Esophagus muscularis mucosa (tissue), 4 donors: ENCODE data around the gene ORC3. TPM values are rescaled to one million over a fixed set of nuclear protein-coding genes. Genes with fewer than 3 reads are reported as not detected.

Experiments used
- DNase-seq: peaks from one replicate; pipeline ENCODE4 v3.0.0-alpha.2; 2017; ENCODE audit errors: extremely low spot score
- H3K27ac ChIP-seq, 4 donors: fragments of 200-600 bp; sonication (generic); replicated peaks in 1 of 4; 1 replicate in 3 of 4; 2 replicates in 1 of 4; pipeline ENCODE4 v1.5.1; 2016 to 2019; ENCODE audit warnings: mild to moderate bottlenecking in 1 of 4
- H3K27me3 ChIP-seq, 4 donors: fragments of 200-600 bp; sonication (generic); one replicate each; pipeline versions ENCODE4 v1.5.1 to v1.6.0; 2016 to 2019
- H3K36me3 ChIP-seq, 4 donors: fragments of 200-600 bp; sonication (generic); one replicate each; pipeline ENCODE4 v1.5.1; 2016 to 2019
- H3K4me1 ChIP-seq, 4 donors: fragments of 200-600 bp; sonication (generic); one replicate each; pipeline ENCODE4 v1.5.1; 2016 to 2019
- H3K4me3 ChIP-seq, 4 donors: fragments of 200-600 bp; sonication (generic); 1 replicate in 2 of 4; 2 replicates in 2 of 4; pipeline ENCODE4 v1.5.1; 2016 to 2019; ENCODE audit warnings: mild to moderate bottlenecking in 4 of 4, moderate library complexity in 1 of 4
- H3K9me3 ChIP-seq, 4 donors: fragments of 200-600 bp; sonication (generic); 1 replicate in 3 of 4; 2 replicates in 1 of 4; pipeline ENCODE4 v1.5.1; 2016 to 2019
- EP300 ChIP-seq: sonication (generic); formaldehyde crosslinking; IDR thresholded peaks from one replicate; pipeline ENCODE4 v1.6.1; 2017; ENCODE audit warnings: antibody characterized with exemption
- POLR2A ChIP-seq: fragments of 450-650 bp; IDR thresholded peaks from one replicate; pipeline ENCODE4 v1.6.1; 2017; ENCODE audit warnings: antibody characterized with exemption, moderate library complexity, mild to moderate bottlenecking, low read depth
- POLR2AphosphoS5 ChIP-seq, 2 donors: sonication (generic); formaldehyde crosslinking; IDR thresholded peaks; one replicate each; pipeline ENCODE4 v1.6.1; 2017; ENCODE audit warnings: antibody characterized with exemption in 2 of 2
- WGBS: methylation state at CpG from one replicate; pipeline ENCODE4 v1.1.5; 2018; 5-methylcytosine and 5-hydroxymethylcytosine counted together
- intact Hi-C: fragments of 100-400 bp; cut with DNase I; formaldehyde crosslinking; loops from one replicate; pipeline ENCODE4 v1.15.1; 2023
- total RNA-seq, 4 donors: library from RNA; depleted of rRNA; stranded (reverse); fragments of >200 nt; gene quantifications; one replicate each; pipeline versions ENCODE4 v1.1.0 to v1.2.1, GENCODE V29; 2016
- TF ChIP-seq, protein P1 (sequence below), 3 experiments: fragments of 200-600 bp in 2 of 3; fragments of 450-650 bp in 1 of 3; sonication (generic) in 2 of 3; IDR thresholded peaks; one replicate each; pipeline ENCODE4 v1.5.1; 2017 to 2019; ENCODE audit warnings: antibody characterized with exemption in 3 of 3, mild to moderate bottlenecking in 2 of 3, moderate library complexity in 1 of 3

Gene ORC3
- total RNA-seq, 4 donors from 2014 or later = 9.9 to 18.7 (median 12.6) TPM

DNA sequence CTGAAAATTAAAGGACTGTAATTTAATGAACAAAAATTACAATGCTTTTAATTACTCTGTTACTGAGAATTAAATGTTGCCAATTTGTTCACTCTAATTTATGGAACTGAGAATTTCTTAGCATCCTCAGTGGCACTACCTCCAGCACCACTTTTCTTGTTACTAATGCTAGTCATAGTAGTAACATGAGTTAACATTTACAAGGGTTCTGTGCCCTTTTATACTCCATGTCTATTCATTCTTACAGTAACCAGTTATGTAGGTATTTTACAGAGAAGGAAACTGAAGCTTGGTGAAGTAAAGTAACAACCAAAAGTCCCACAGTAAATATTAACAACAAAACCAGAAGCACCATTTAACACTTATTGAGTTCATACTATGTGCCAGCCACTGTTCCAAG lies 34.4 kb upstream of the ORC3 start:
- Histone ChIP-seq H3K4me1 (no peaks in the 10 kb centered on the region), H3K27ac (no peak overlapping the region), H3K36me3 (peaks cover 3 to 80% (median 35%) of the 10 kb centered on the region in 4 donors), H3K9me3 (no peaks in the 10 kb centered on the region), H3K4me3 (no peak overlapping the region), H3K27me3 (no peaks in the 10 kb centered on the region)
- intact Hi-C loops = no loop called here
- no peak for DNase-seq
- TF ChIP-seq EP300 = no peak
- TF ChIP-seq, protein P1, sequence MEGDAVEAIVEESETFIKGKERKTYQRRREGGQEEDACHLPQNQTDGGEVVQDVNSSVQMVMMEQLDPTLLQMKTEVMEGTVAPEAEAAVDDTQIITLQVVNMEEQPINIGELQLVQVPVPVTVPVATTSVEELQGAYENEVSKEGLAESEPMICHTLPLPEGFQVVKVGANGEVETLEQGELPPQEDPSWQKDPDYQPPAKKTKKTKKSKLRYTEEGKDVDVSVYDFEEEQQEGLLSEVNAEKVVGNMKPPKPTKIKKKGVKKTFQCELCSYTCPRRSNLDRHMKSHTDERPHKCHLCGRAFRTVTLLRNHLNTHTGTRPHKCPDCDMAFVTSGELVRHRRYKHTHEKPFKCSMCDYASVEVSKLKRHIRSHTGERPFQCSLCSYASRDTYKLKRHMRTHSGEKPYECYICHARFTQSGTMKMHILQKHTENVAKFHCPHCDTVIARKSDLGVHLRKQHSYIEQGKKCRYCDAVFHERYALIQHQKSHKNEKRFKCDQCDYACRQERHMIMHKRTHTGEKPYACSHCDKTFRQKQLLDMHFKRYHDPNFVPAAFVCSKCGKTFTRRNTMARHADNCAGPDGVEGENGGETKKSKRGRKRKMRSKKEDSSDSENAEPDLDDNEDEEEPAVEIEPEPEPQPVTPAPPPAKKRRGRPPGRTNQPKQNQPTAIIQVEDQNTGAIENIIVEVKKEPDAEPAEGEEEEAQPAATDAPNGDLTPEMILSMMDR (IDR thresholded peaks at IDR 0.05) = no peak
- no peak for TF ChIP-seq POLR2AphosphoS5 (IDR thresholded peaks at IDR 0.05)
- no peak for TF ChIP-seq POLR2A

DNA sequence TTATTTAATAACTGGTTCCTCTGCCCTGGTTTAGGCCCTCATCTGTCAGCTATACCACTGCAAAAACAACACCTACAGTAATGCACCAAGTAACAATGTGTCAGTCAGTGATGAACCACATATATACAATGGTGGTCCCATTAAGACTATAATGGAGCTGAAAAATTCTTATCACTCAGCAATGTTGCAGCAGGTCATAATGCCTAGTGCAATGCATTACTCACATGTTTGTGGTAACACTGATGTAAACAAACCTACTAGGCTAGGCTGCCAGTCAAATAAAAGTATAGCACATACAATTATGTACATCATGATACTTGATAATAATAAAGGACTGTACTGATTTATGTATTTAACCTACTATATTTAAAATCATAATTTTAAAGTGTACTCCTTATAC lies 31.5 kb upstream of the ORC3 start:
- Histone ChIP-seq H3K9me3 (no peaks in the 10 kb centered on the region), H3K27me3 (no peaks in the 10 kb centered on the region), H3K4me1 (no peaks in the 10 kb centered on the region), H3K4me3 (no peak overlapping the region), H3K36me3 (peaks cover 13 to 90% (median 53%) of the 10 kb centered on the region in 4 donors), H3K27ac (no peak overlapping the region)
- TF ChIP-seq POLR2A (no peak), POLR2AphosphoS5 (IDR thresholded peaks at IDR 0.05) (no peak), EP300 (no peak)
- TF ChIP-seq, protein P1 (IDR thresholded peaks at IDR 0.05) = no peak
- intact Hi-C loops = no loop called here
- no peak for DNase-seq

DNA sequence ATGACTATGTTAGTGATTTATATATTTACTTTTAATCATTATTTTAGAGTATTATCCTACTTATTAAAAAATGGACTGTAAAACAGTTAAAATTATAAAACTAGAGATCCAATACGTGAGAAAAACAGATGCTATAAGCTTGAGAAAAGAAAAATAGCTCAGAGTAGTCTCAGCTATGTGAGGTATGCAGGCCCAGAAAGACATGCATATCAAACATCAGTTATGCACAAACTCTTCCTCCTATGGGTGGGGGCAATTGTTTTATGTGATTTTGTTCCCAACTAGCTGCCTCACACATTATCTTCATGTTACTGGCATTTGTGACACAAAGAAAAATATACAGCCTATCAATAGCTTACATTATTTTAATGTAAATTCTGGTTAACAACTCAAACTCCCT lies 28.9 kb upstream of the ORC3 start:
- 58% methylated on average over 1 of the region's 1 CpG for WGBS
- intact Hi-C loops = no loop called here

DNA sequence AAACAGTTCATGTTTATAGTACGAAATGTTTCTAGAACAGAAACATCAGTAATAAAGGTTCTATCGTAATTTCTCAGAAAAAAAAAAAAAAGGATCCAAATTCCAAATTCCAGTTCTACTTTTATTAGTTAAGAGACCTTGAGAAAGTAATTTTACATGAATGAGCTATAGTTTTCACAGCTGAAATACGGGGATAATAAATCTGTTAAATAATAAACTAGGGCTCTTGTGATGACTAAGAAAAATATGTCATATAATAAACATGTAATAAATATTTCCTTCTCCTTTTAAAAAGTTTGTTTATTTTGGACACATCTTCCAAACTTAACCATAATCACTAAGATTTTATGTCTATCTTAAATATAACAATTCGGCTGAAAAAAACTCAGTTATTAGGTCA lies 17.9 kb upstream of the ORC3 start:
- Histone ChIP-seq H3K36me3 (peaks cover 0 to 7% (median 0%) of the 10 kb centered on the region in 4 donors), H3K27ac (no peak overlapping the region), H3K4me1 (peaks cover 14 to 33% (median 23%) of the 10 kb centered on the region in 4 donors), H3K9me3 (no peaks in the 10 kb centered on the region), H3K27me3 (no peaks in the 10 kb centered on the region), H3K4me3 (no peak overlapping the region)
- DNase-seq = no peak
- 68% methylated on average over 4 of the region's 4 CpGs for WGBS
- intact Hi-C loops = no loop called here
- TF ChIP-seq POLR2A (no peak), EP300 (no peak), POLR2AphosphoS5 (IDR thresholded peaks at IDR 0.05) (no peak)
- TF ChIP-seq, protein P1 (IDR thresholded peaks at IDR 0.05) = no peak

More for the DNA sequence above, 28.9 kb upstream of the ORC3 start:
- no peak for DNase-seq
- Histone ChIP-seq H3K4me1 (no peaks in the 10 kb centered on the region), H3K4me3 (no peak overlapping the region), H3K36me3 (peaks cover 13 to 86% (median 46%) of the 10 kb centered on the region in 4 donors), H3K27ac (no peak overlapping the region), H3K9me3 (no peaks in the 10 kb centered on the region), H3K27me3 (no peaks in the 10 kb centered on the region)
- TF ChIP-seq POLR2AphosphoS5 (IDR thresholded peaks at IDR 0.05) (no peak), EP300 (no peak)

DNA sequence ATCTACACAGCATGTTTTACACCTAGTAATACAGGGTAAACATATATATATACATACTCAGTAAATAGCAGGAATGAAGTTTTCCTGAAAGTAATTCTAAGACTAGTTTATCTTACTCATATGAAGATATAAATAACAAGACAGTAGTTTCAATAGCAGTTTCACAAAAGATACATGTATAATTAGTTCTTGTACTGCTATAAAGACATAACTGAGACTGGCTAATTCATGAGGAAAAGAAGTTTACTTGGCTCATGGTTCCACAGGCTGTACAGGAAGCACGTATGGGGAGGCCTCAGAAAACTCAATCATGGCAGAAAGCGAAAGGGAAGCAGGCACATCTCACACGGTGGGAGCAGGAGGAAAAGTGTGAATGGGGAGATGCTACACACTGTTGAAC lies 17.1 kb upstream of the ORC3 start:
- TF ChIP-seq, protein P1 (IDR thresholded peaks at IDR 0.05) = no peak
- TF ChIP-seq POLR2AphosphoS5 (IDR thresholded peaks at IDR 0.05) (no peak), EP300 (no peak), POLR2A (no peak)
- Histone ChIP-seq H3K27me3 (no peaks in the 10 kb centered on the region), H3K4me3 (no peak overlapping the region), H3K4me1 (peaks cover 14 to 33% (median 23%) of the 10 kb centered on the region in 4 donors), H3K9me3 (no peaks in the 10 kb centered on the region), H3K27ac (no peak overlapping the region), H3K36me3 (peaks cover 0 to 5% (median 0%) of the 10 kb centered on the region in 4 donors)
- intact Hi-C loops = no loop called here
- no peak for DNase-seq
- WGBS = 88% methylated on average over 3 of the region's 3 CpGs
